ENCODE measurements around the gene ZNF839.
A peak's percentile ranks its signal among the peaks of the same experiment; 100 is the strongest.
"Not testable (repeated sequence)": the region's sequence is repeated elsewhere in the genome, so short reads cannot be mapped to it uniquely, and the experiment has no call there.

ZNF839 gene

DNA sequence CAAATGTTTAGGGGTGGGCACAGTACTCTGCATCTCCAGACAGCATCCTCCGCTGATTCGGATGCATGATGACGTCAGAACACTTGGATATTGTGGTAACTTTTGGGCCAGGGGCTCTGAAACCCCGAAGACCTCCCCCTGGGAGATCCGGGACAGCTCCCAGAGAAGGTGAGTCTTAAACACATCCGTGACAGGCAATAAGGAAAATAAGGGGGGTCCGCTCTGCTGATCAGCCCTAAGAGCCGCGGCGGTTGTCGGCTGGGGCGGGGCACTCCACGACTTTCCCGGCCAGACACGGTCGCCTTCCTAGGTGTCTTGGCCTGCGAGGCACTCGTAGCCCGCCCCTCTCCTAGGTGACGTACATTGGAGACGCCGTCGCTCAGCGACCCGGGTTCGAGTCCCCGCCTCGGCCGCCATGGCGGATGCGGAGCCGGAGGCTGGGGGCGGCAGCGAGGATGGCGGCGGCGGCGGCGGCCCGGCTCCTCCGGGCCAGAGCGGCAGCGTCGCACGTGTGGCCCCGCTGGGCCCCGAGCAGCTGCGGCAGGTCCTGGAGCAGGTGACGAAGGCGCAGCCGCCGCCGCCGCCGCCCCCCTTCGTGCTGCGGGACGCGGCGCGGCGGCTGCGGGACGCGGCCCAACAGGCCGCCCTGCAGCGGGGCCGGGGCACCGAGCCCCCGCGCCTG, at the start of gene ZNF839:
ZNF839 (plus strand) TSS at position 396 of the 682 bp plus-strand sequence; CDS start at position 416, 20 bp downstream.
- DNase-seq, result peak; percentile 94

DNA sequence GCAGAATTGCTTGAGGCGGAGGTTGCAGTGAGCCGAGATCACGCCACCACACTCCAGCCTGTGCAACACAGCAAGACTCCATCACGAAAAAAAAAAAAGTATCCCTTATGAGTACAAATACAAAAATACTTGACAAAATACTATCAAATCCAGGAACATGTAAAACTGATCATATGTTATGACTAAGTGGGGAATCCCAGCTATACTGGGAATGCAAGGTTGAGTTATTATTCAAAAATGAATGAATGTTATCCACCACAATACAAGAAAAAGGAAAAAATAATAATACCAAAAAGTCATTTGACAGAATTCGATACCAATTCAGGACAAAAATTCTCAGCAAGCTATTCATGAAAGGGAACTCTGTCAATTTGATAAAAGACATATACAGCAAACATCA, 47.2 kb upstream of the ZNF839 start:
- DNase-seq, result no peak

DNA sequence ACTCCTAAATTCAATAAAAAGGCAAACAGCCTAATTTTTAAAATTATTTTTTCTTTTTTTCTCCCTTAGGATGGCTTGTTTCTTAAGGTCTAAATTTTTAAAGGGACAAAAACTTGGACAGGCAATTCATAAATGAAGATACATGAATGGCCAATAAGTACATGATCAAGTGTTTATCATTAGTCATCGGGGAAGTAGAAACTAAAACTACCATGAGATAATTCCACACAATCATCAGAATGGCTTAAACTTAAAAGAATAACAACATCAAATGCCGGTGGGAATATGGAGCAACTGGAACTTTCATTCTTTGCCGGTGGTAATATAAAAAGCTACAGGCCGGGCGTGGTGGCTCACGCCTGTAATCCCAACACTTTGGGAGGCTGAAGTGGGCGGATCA, 43.7 kb upstream of the ZNF839 start:
- DNase-seq, result no peak

DNA sequence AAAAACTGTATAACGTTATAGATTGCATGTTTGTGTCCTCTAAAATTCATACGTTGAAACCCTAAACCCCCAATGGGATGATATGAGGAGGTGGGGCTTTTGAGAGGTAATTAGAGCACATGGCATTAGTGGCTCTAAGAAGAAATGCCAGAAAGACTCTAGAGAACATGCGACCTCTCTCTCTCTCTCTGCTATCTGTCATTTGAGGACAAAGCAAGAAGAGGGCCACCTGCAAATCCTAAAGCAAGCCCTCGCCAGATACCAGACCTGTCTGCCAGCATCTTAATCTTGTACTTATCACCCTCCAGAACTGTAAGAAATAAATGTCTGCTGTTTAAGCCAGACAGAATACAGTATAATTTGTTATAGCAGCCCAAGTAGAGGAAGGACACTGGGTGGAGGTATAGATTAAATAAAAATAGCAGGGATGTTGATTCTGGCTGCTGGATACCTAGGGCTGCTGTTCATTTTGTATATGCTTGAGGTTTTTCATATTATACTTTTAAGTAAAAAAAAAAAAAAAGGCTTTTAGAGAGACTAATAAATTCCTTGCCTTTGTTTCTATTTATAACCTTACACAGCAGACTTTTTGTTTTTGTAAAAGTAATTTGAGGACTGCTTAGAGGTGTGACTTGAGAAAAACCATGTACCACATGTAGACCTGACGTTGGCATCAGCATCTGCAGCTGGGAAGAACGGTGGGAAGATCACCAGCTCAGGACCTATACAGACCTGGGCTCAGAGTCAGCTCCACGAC, 41.5 kb upstream of the ZNF839 start:
- no peak for DNase-seq

DNA sequence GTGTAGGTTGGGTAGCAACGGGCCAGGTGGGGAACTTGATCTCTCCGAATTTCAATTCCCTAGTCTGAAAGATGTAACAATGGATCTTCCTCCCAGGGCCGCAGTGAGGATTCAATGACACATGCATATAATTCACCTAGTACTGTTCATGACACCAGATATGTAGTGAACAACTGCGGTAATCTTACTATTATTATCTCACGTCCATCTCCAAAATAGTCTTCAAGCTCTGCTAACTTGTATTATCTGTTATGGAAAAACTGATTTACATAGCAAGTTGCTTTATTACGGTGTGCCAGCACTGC, 41.0 kb upstream of the ZNF839 start:
- no peak for DNase-seq

DNA sequence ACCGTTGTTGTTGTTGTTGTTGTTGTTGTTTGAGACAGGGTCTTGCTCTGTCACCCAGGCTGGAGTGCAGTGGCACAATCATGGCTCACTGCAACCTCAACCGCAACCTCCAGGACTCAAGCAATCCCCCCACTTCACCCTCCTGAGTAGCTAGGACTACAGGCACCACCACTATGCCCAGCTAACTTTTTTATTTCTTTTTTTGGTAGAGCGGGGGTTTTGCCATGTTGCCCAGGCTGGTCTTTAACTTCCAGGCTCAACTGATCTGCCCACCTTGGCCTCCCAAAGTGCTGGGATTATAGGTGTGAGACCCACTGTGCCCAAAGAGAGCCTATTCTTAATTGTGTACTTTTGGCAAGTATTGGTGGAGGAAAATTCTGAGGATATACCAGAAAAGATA, 40.3 kb upstream of the ZNF839 start:
- no peak for DNase-seq

DNA sequence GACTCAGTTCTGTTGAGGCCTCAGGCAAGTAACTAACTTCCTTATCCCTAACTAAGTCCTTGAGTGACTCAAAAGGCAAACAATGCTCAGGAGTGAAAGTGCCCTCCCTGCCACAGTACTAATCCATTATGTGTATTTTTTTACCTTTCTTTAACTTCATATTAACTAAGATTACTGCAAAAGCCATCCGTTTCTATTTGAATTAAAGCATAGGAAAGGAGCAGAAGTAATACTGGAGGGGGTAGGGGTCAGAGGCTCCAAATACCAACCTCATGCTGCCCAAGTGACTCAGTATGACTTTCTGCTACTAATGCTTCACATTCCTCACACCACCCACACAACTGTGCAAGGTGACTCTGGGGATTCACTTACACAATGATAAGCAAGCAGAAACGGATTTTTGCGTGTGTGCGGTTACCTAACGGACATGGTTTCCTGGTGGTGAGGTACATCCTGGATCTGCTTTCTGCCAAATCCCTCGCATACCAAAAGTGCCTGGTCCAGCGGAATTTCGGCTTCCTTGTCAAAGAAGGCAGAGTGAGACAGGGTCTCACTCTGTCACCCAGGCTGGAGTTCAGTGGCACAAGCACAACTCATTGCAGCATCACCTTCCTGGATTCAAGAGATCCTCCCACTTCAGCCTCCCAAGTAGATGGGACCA, 39.7 kb upstream of the ZNF839 start:
- DNase-seq, result no peak

DNA sequence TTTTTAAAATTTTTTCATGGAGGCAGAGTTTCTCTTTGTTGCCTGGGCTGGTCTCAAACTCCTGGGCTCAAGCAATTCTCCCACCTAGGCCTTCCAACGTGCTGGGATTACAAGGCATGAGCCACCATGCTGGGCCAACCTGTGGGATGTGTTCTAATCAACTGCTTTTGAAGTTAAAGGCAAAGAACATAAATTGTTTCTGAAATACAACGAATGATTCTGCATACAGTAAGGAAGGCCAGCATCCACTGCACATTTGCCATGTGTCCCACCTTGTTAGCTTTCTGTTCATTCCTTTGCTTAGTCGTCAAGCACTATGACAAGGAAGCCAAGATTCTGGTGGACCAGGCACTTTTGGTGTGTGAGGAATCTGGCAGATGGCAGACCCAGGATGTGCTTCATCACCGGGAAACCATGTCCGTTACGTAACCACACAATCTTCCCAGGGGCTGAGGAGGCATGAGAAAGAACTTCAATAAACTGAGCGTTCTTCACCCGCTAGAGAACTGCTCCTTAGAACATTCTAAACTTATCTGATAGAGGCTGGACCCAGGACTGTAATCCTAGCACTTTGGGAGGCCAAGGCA, 39.1 kb upstream of the ZNF839 start:
- no peak for DNase-seq

DNA sequence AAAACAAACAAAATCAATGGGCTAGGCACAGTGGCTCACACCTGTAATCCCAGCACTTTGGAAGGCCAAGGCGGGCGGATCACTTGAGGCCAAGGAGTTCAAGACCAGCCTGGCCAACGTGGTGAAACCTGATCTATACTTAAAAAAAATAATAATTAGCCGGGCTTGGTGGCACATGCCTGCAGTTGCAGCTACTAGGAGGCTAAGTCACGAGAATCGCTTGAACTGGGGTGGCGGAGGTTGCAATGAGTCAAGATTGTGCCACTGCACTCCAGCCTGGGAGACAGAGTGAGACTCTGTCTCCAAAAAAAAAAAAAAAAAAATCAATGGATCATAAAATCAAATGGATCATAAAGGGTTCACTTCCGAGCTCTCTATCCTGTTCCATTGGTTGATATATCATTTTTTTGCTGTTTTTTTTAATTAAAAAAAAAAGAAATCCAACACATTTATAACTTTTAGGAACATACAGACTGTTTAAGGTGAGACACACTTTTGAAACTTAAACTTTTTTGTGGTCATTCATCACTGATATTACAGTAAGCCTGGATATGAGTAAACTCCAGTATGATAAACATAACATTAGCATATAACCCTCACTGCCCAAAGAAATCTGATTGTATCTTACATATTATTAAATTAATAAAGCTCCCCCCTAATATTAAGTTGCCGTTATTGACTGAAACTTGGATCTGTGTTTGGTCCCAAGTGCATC, 36.6 kb upstream of the ZNF839 start:
- DNase-seq, result no peak

DNA sequence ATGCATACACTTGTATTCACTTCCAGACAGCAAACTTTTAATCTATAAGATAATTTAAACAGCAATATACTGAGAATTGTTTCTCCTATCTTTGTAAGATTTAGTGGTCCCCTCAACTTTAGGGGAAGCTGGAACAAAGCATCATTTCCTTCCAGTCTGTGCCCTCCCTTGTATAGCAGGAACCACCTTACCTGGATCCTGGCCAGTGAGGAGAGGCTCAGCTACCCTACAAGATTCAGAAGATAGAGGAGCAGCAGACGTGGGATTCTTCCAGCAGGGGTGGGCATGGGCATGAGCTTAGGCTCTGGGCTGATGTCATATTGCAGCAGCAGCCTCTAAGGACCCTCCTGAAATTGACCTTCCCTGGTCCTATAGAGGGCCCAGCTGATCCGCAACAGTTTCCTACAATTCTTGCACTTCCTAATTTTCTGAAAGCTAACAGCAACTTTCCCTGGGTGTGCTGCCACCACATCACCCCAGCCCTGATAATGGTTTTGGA, 35.9 kb upstream of the ZNF839 start:
- DNase-seq, result no peak

DNA sequence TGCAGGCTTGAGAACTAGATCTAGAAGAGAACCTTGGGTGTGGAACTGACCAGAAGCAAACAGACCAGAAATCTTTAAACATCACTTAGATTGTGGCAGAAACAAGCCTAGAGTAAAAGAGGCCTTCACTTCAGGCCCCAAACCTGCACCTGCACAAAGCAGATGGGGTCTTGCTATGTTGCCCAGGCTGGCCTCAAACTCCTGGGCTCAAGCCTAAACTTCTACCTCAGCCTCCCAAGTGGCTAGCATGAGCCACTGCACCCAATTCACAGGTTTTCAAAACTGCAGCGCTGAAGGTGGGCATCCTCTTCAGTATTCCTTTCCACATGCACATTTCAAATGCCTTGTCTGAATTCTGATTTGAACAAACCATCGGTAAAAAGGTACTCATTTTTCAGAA, 34.4 kb upstream of the ZNF839 start:
- DNase-seq, result no peak

DNA sequence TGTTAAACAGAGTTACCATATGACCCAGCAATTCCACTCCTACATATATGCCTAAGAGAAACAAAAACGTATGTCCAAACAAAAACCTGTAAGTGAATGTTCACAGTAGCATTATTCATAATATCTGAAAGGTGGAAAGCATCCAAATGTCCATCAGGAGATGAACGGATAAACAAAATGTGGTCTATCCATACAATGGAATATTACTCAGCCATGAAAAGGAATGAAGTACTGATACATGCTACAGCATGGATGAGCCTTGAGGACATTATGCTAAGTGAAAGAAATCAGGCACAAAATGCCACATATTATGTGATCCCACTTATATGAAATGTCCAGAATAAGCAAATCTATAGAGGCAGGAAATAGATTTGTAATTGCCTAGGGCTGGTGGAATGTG, 31.4 kb upstream of the ZNF839 start:
- no peak for DNase-seq

DNA sequence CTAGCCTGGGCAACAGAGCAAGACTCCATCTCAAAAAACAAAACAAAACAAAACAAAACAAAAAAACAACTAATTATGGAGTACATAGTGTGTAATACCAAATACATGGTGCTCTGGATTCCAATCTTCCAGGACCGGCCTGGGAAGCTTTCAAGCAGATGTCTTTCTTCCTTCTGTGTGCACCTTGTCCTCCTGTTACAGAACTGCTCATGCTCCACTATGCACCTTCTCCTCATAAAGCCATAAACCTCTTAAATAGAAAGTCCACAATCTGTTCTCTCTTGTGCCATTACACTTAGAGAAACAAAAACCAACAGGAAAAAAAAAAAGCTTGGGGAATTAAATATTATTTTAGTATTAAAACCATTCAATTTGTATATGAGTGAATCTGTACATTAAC, 27.1 kb upstream of the ZNF839 start:
- no peak for DNase-seq

DNA sequence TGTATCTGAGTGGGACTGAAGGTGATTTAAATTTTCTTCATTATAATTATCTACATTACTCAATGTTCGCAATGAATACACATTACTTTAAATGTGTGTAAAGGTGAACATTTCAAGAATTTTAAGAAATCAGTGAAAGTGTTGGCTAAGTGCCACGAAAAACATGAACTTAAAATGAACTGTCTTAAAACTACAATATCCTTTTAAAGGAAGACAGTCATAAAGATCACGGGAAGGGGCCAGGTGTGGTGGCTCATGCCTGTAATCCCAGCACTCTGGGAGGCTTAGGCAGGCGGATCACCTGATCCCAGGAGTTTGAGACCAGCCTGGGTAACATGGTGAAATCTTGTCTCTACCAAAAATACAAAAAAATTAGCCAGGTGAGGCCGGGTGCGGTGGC, 25.8 kb upstream of the ZNF839 start:
- no peak for DNase-seq

DNA sequence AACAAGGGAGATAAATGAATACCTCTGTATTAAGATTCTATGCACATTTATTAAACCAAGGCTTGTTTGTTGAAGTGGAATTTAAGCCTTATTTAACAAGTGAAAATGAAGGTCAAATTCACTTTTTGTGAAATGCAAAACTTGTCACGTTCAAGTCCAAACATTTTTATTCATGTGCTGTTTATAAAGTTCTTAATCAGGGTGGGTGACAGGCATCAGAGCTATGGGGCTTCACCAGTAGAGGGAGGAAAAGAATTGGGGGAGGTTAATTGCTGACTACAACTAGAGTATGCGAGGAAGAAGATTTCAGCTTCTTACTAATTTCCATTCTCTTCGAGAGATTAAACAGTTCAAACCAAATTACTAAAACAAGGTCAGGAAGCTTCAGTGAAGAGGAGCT, 24.3 kb upstream of the ZNF839 start:
- no peak for DNase-seq

DNA sequence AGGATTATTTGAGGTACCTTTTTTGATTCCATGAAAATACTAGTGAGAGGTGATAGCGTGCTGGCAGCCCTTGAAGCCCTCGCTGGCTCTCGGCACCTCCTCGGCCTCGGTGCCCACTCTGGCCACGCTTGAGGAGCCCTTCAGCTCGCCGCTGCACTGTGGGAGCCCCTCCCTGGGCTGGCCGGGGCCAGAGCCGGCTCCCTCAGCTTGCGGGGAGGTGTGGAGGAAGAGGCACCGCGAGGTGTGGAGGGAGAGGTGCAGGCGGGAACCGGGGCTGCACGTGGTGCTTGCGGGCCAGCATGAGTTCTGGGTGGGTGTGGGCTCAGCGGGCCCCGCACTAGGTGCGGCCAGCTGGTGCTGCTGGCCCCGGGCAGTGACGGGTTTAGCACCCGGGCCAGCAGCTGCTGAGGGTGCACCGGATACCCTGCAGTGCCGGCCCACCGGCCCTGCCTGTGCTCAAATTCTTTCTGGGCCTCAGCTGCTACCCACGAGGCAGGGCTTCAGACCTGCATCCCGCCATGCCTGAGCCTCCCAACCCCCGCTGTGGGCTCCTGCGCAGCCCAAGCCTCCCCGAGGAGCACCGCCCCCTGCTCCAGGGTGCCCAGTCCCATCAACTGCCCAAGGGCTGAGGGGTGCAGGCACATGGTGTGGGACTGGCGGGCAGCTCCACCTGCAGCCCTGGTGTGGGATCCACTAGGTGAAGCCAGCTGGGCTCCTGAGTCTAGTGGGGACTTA, 21.9 kb upstream of the ZNF839 start:
- no peak for DNase-seq

DNA sequence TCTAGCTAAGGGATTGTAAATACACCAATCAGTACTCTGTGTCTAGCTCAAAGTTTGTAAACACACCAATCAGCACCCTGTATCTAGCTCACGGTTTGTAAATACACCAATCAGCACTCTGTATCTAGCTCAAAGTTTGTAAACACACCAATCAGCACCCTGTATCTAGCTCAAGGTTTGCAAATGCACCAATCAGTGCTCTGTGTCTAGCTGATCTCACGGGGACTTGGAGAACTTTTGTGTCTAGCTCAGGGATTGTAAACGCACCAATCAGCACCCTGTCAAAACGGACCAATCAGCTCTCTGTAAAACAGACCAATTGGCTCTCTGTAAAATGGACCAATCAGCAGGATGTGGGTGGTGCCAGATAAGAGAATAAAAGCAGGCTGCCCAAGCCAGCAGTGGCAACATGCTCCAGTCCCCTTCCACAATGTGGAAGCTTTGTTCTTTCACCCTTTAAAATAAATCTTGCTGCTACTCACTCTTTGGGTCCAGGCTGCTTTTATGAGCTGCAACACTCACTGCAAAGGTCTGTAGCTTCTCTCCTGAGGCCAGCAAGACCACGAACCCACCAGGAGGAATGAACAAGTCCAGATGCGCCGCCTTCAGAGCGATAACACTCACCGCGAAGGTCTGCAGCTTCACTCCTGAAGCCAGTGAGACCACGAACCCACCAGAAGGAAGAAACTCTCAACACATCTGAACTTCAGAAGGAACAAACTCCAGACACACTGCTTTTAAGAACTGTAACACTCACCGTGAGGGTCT, 21.1 kb upstream of the ZNF839 start:
- not testable (repeated sequence) for DNase-seq

DNA sequence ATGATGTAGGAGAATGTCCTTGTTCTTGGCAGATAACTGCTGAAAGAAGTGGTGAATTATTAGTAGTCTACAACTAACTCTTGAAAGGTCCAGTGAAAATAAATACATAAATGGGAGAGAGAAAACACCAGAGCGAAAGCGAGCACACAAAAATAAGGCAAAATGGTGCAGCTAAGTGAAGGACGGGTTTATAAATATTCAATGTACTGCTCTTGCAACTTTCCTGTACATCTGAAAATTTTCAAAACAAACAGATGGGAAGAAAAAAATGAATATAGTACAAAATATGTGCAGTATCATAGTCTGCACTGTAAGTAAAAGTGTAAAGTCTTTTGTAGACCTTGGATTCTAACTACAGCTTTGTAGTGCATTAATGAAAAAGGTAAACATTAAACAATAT, 15.9 kb upstream of the ZNF839 start:
- no peak for DNase-seq

DNA sequence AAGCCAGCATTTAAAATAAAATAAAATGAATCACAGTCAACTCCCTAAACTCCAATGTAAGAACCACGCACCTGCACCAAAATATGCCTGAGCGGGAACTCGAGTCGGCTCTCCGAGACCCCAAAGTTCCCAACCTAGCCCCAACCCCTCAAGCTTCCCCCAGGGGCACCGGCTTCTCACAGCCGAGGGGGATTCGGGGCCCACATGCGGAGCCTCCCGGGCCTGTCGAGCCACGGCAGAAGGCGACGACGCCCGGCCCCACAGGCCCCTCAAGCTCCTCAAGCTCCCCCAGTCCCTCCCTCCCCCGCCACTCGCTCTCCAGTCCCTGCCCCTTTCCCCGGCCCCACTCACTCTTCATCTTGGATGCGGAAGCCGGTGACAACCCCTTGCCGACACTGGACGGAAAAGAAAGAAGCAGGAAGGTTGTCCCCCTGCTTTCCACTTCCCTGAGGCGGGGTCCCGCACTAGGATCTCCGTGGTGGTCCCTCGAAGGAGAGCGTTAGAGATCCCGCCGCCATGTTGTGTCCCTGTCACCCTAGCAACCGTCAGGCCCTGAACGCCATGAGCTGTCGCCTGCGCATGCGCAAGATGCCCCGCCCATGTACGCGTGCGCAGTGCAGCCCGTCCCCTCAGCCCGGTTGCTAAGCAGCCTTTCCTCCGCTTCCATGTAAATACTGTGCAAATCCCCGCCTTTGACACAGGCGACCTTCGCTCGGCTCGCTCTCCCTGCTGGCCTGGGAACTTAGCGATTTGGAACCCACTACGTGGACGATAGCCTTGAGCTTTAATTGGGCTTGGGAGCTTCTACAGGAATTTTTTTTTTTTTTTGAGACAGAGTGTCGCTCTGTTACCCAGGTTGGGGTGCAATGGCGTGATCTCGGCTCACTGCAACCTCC, 14.7 kb upstream of the ZNF839 start, which contains the start of gene MOK:
MOK (minus strand) TSS at position 554 of the 896 bp plus-strand sequence; CDS start at position 358, 196 bp downstream.
- peak; percentile 99 for DNase-seq
